Gastrocnemius medialis (tissue), 4 donors: ENCODE data around the gene SCO1.

Experiments used
- CTCF ChIP-seq, 5 experiments: fragments of 450-650 bp in 3 of 5; fragments of 200-600 bp in 2 of 5; sonication (generic) in 2 of 5; IDR thresholded peaks in 4 of 5; conservative IDR thresholded peaks in 1 of 5; 1 replicate in 4 of 5; 2 replicates in 1 of 5; pipeline ENCODE4 v1.5.1; 2016 to 2019; ENCODE audit warnings: antibody characterized with exemption in 5 of 5, mild to moderate bottlenecking in 3 of 5, moderate library complexity in 3 of 5
- POLR2A ChIP-seq, 2 donors: fragments of 450-650 bp; IDR thresholded peaks; one replicate each; pipeline ENCODE4 v1.6.1; 2017; ENCODE audit warnings: antibody characterized with exemption in 2 of 2, mild to moderate bottlenecking in 2 of 2, moderate library complexity in 2 of 2

DNA sequence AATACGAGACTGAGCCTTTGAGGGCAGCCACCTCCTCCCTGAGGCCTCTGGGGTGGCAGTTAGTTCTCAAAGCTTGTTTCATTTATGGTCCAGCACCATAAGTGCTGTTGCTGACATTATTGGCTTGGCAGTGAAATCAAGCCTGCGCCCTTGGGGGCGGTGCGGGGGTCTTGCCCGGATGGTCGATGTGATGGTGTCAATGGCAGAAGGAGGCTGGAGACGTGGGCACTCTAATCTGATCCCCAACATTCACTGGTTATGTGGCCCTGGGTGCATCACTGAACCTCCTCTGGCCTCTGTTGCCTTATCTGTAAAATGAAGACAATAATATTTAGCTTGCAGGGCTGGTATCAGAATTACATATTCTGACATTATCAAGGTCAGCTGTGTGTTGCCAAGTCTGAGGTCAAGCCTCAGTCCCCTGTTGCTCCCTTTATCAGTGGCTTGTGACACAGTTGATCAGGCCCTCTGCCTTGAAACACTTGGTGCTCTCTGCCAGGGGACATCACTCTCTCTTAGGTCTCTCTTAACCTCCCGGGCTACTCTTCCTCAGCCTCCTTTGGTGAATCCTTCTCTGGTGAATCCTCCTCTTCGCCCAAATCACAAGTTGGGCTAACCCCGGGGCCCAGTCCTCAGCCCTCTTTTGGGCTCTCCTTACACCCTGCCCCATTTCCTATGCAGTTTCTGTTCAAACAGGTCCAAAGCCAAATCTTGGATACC is 44.2 kb upstream of the SCO1 start:
- TF ChIP-seq POLR2A (IDR thresholded peaks at IDR 0.05) (no peak), CTCF (IDR thresholded peaks at IDR 0.05 in 4 of 5, conservative IDR thresholded peaks at IDR 0.05 in 1 of 5) (no peak)
